Hepatocyte (in vitro differentiated cells): ENCODE measurements around the gene UHRF2. TPM values are rescaled to one million over a fixed set of nuclear protein-coding genes. Genes with fewer than 3 reads are reported as not detected.

Source experiments
- DNase-seq: peaks from one replicate; pipeline ENCODE4 v3.0.0-alpha.2; 2016; ENCODE audit warnings: low spot score
- H2AFZ ChIP-seq: fragments of 200-600 bp; sonication (generic); 2 replicates; pipeline ENCODE4 v1.6.0; 2016; ENCODE audit warnings: antibody characterized with exemption, mild to moderate bottlenecking
- H3K27ac ChIP-seq: fragments of 200-600 bp; sonication (generic); 2 replicates; pipeline ENCODE4 v1.5.1; 2016; ENCODE audit warnings: mild to moderate bottlenecking
- H3K27me3 ChIP-seq: fragments of 200-600 bp; sonication (generic); 2 replicates; pipeline ENCODE4 v1.6.1; 2016
- H3K36me3 ChIP-seq: fragments of 200-600 bp; sonication (generic); replicated peaks from 2 replicates; pipeline ENCODE4 v1.5.1; 2016; ENCODE audit warnings: low read depth; ENCODE audit not compliant: insufficient read depth
- H3K4me1 ChIP-seq: fragments of 200-600 bp; sonication (generic); 2 replicates; pipeline ENCODE4 v1.5.1; 2016; ENCODE audit warnings: mild to moderate bottlenecking, moderate library complexity; ENCODE audit not compliant: insufficient read depth
- H3K4me2 ChIP-seq: fragments of 200-600 bp; sonication (generic); 2 replicates; pipeline ENCODE4 v1.6.0; 2016
- H3K4me3 ChIP-seq: fragments of 200-600 bp; sonication (generic); 2 replicates; pipeline ENCODE4 v1.5.1; 2016; ENCODE audit warnings: mild to moderate bottlenecking
- H3K79me2 ChIP-seq: fragments of 200-600 bp; sonication (generic); 2 replicates; pipeline ENCODE4 v1.6.0; 2017; ENCODE audit warnings: mild to moderate bottlenecking
- H3K9me2 ChIP-seq: fragments of 200-600 bp; sonication (generic); replicated peaks from 2 replicates; pipeline ENCODE4 v1.6.0; 2017; ENCODE audit warnings: mild to moderate bottlenecking; ENCODE audit not compliant: insufficient read depth
- H3K9me3 ChIP-seq: fragments of 200-600 bp; sonication (generic); 2 replicates; pipeline ENCODE4 v1.5.1; 2016; ENCODE audit warnings: low read depth, mild to moderate bottlenecking
- H4K20me1 ChIP-seq: fragments of 200-600 bp; sonication (generic); 2 replicates; pipeline ENCODE4 v1.6.0; 2016; ENCODE audit warnings: mild to moderate bottlenecking; ENCODE audit not compliant: insufficient read depth, poor library complexity, severe bottlenecking
- CTCF ChIP-seq: fragments of 200-600 bp; sonication (generic); IDR thresholded peaks from 2 replicates; pipeline ENCODE4 v1.5.1; 2016; ENCODE audit warnings: antibody characterized with exemption, mild to moderate bottlenecking; ENCODE audit not compliant: poor library complexity
- EZH2 ChIP-seq: fragments of 200-600 bp; sonication (generic); IDR thresholded peaks from 2 replicates; pipeline ENCODE4 v1.6.1; 2016; ENCODE audit warnings: antibody characterized with exemption, mild to moderate bottlenecking, borderline replicate concordance
- EZH2phosphoT487 ChIP-seq: fragments of 200-600 bp; sonication (generic); IDR thresholded peaks from one replicate; pipeline ENCODE4 v1.6.1; 2018; ENCODE audit warnings: antibody characterized with exemption, mild to moderate bottlenecking, low read depth, moderate library complexity; ENCODE audit not compliant: unreplicated experiment, severe bottlenecking
- WGBS: methylation state at CpG from one replicate; pipeline ENCODE4 v1.1.6; 2016; ENCODE audit warnings: low lambda C conversion rate; ENCODE audit errors: missing lambda C conversion rate; 5-methylcytosine and 5-hydroxymethylcytosine counted together
- polyA plus RNA-seq: library from polyadenylated mRNA; unstranded; fragments of >200 nt; fragmentation: Nextera tagmentation; extraction: Ambion mirVana; gene quantifications from 2 replicates; pipeline ENCODE4 v1.2.1, GENCODE V29; 2016
- total RNA-seq: library from RNA; depleted of rRNA; stranded (reverse); fragments of >200 nt; gene quantifications from 2 replicates; pipeline ENCODE4 v1.2.3, GENCODE V29; 2014

UHRF2 gene
- total and polyA plus RNA-seq, 2 experiments from 2014 or later = 16.6 to 42.9 TPM

GRCh38 chr9:6473151-6473550, 60.2 kb downstream of the UHRF2 start:
- Histone ChIP-seq H2AFZ (no peak overlapping the region), H3K27me3 (no peaks in the 10 kb centered on the region), H4K20me1 (no peaks in the 10 kb centered on the region), H3K27ac (no peak overlapping the region), H3K9me3 (no peaks in the 10 kb centered on the region), H3K4me3 (no peak overlapping the region), H3K9me2 (no peaks in the 10 kb centered on the region), H3K4me2 (no peak overlapping the region), H3K79me2 (peaks cover 18% of the 10 kb centered on the region), H3K36me3 (no peaks in the 10 kb centered on the region), H3K4me1 (no peaks in the 10 kb centered on the region)
- TF ChIP-seq CTCF = no peak
- no peak for TF ChIP-seq EZH2
- no peak for TF ChIP-seq EZH2phosphoT487
- WGBS = 91% methylated on average over 2 of the region's 2 CpGs
- no peak for DNase-seq

- no peaks in the 10 kb centered on the region for H3K27me3 ChIP-seq
- peaks cover 5% of the 10 kb centered on the region for H3K79me2 ChIP-seq
- TF ChIP-seq EZH2phosphoT487 (no peak), EZH2 (no peak), CTCF (no peak)
- H3K4me3 ChIP-seq = no peak overlapping the region
- no peak overlapping the region for H3K4me2 ChIP-seq
- no peak overlapping the region for H2AFZ ChIP-seq
- no peaks in the 10 kb centered on the region for H3K9me3 ChIP-seq
- no peaks in the 10 kb centered on the region for H4K20me1 ChIP-seq
- H3K4me1 ChIP-seq = no peaks in the 10 kb centered on the region
- H3K27ac ChIP-seq = no peak overlapping the region
- H3K36me3 ChIP-seq = no peaks in the 10 kb centered on the region
- WGBS = 53% methylated on average over 2 of the region's 2 CpGs
- no peaks in the 10 kb centered on the region for H3K9me2 ChIP-seq
- no peak for DNase-seq
These were observed 67.0 kb downstream of the UHRF2 start for GRCh38 chr9:6479959-6480358.

- Histone ChIP-seq H3K4me3 (no peak overlapping the region), H2AFZ (no peak overlapping the region), H3K9me2 (no peaks in the 10 kb centered on the region), H3K9me3 (no peaks in the 10 kb centered on the region), H3K36me3 (no peaks in the 10 kb centered on the region), H3K27me3 (no peaks in the 10 kb centered on the region), H3K4me1 (peaks cover 3% of the 10 kb centered on the region), H3K4me2 (no peak overlapping the region), H3K27ac (no peak overlapping the region), H4K20me1 (no peaks in the 10 kb centered on the region), H3K79me2 (no peaks in the 10 kb centered on the region)
- no CpG with 5 or more reads among the region's 2 CpGs for WGBS
- DNase-seq = no peak
- no peak for TF ChIP-seq CTCF
- TF ChIP-seq EZH2phosphoT487 = no peak
- TF ChIP-seq EZH2 = no peak
These were observed 71.2 kb downstream of the UHRF2 start for GRCh38 chr9:6484210-6484609.

- no peak overlapping the region for H3K27ac ChIP-seq
- no peaks in the 10 kb centered on the region for H3K36me3 ChIP-seq
- H3K4me3 ChIP-seq = no peak overlapping the region
- no peaks in the 10 kb centered on the region for H3K9me3 ChIP-seq
- H3K9me2 ChIP-seq = no peaks in the 10 kb centered on the region
- no peaks in the 10 kb centered on the region for H3K27me3 ChIP-seq
- no peak overlapping the region for H2AFZ ChIP-seq
- WGBS = 92% methylated on average over 7 of the region's 7 CpGs
- H4K20me1 ChIP-seq = no peaks in the 10 kb centered on the region
- H3K4me2 ChIP-seq = no peak overlapping the region
- TF ChIP-seq EZH2 (no peak), CTCF (no peak), EZH2phosphoT487 (no peak)
- DNase-seq = no peak
- peaks cover 16% of the 10 kb centered on the region for H3K79me2 ChIP-seq
- H3K4me1 ChIP-seq = peaks cover 3% of the 10 kb centered on the region
These were observed 75.4 kb downstream of the UHRF2 start for GRCh38 chr9:6488395-6488794.
